Sigmoid colon (tissue), 7 donors: ENCODE results near the gene TNFRSF13B. TPM values are rescaled to one million over a fixed set of nuclear protein-coding genes. Genes with fewer than 3 reads are reported as not detected.

Experiments
- DNase-seq: peaks from one replicate; pipeline ENCODE4 v3.0.0-alpha.2; 2019
- H3K27ac ChIP-seq, 4 donors: fragments of 200-600 bp; sonication (generic); one replicate each; pipeline ENCODE4 v1.5.1; 2016 to 2019; ENCODE audit warnings: mild to moderate bottlenecking in 1 of 4
- H3K27me3 ChIP-seq, 3 donors: fragments of 200-600 bp; sonication (generic); one replicate each; pipeline ENCODE4 v1.5.1; 2019; ENCODE audit warnings: mild to moderate bottlenecking in 1 of 3
- H3K36me3 ChIP-seq, 4 donors: fragments of 200-600 bp; sonication (generic); one replicate each; pipeline ENCODE4 v1.5.1; 2016 to 2019
- H3K4me1 ChIP-seq, 4 donors: fragments of 200-600 bp; sonication (generic); one replicate each; pipeline ENCODE4 v1.5.1; 2017 to 2019
- H3K4me3 ChIP-seq, 4 donors: fragments of 200-600 bp; sonication (generic); one replicate each; pipeline ENCODE4 v1.5.1; 2017 to 2019; ENCODE audit warnings: mild to moderate bottlenecking in 2 of 4, moderate library complexity in 1 of 4
- H3K9me3 ChIP-seq, 4 donors: fragments of 200-600 bp in 3 of 4; sonication (generic) in 3 of 4; one replicate each; pipeline versions ENCODE4 v1.5.1 to v1.6.1; 2013 to 2019
- CTCF ChIP-seq, 4 experiments: fragments of 450-650 bp in 3 of 4; fragments of 200-600 bp in 1 of 4; IDR thresholded peaks; one replicate each; pipeline ENCODE4 v1.5.1; 2016 to 2019; ENCODE audit warnings: antibody characterized with exemption in 4 of 4, mild to moderate bottlenecking in 3 of 4, moderate library complexity in 2 of 4
- EP300 ChIP-seq, 4 donors: sonication (generic); formaldehyde crosslinking; IDR thresholded peaks; one replicate each; pipeline ENCODE4 v1.6.1; 2017; ENCODE audit warnings: antibody characterized with exemption in 4 of 4
- POLR2A ChIP-seq, 2 donors: fragments of 450-650 bp; IDR thresholded peaks; one replicate each; pipeline ENCODE4 v1.6.1; 2016; ENCODE audit warnings: antibody characterized with exemption in 2 of 2, mild to moderate bottlenecking in 2 of 2, moderate library complexity in 2 of 2
- POLR2AphosphoS5 ChIP-seq, 4 donors: sonication (generic); formaldehyde crosslinking; IDR thresholded peaks; one replicate each; pipeline ENCODE4 v1.6.1; 2017; ENCODE audit warnings: antibody characterized with exemption in 4 of 4
- WGBS, 2 donors: extraction: QIAGEN DNeasy Blood & Tissue Kit; methylation state at CpG; one replicate each; pipeline ENCODE4 v1.1.7; 2013; 5-methylcytosine and 5-hydroxymethylcytosine counted together
- intact Hi-C: fragments of 100-400 bp; cut with DNase I; formaldehyde crosslinking; loops from one replicate; pipeline ENCODE4 v1.15.1; 2023
- polyA plus RNA-seq, 3 donors: library from polyadenylated mRNA; stranded (reverse); fragments of 200-250 nt; gene quantifications; one replicate each; pipeline ENCODE4 v1.2.3, GENCODE V29; 2013
- total RNA-seq, 4 donors: library from RNA; depleted of rRNA; stranded (reverse); fragments of >200 nt; gene quantifications; one replicate each; pipeline ENCODE4 v1.1.0, GENCODE V29; 2016
- donor health status: healthy with polysubstance abuse.
- donor health status: Bipolar disorder and iron deficiency.
- donor health status: healthy.

Gene TNFRSF13B
- total and polyA plus RNA-seq, 7 donors: 15.2 TPM; not detected in 6

DNA sequence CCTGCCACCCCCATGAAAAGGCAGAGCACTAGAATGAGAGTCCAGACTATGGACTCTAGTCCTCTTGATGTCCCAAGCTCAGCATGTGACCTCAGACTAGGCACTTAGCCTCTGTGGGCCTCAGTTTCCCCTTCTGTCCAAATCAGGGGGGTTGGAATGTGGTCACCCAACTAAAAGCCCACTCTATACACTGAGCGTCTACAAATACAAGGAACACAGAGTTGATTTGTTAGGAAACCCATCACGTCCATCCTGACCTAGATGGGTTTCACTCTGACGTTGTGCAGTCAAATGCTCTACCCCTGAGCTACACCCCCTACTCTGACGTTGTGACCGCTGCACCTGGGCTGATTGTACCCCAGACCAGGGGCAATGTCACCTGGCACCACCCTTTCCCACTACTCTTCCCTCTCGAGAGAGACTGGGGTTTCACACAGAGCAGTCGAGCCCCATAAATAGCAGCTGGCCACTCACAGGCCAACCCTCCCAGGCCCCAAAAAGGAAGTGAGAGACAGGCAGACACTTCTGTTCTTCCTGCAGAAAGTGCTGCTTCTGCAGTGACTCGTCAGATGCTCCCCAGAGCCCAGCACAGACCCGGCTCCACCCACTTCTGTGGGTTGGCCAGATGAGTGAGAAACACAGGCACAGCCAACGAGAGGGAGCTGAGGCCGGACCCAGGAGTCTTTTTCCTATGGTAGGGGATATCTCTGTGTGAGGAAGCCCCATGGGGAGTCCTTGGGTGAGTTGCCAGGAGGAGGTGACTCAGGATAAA lies 16.1 kb upstream of the TNFRSF13B start:
- peaks cover 0 to 13% (median 9%) of the 10 kb centered on the region in 4 donors for H3K4me1 ChIP-seq
- H3K27me3 ChIP-seq: no peaks in the 10 kb centered on the region
- no peak overlapping the region for H3K4me3 ChIP-seq
- TF ChIP-seq POLR2A (IDR thresholded peaks at IDR 0.05): no peak
- TF ChIP-seq POLR2AphosphoS5 (IDR thresholded peaks at IDR 0.05): peak in 2 of 4 donors; percentile 9 to 44
- TF ChIP-seq CTCF (IDR thresholded peaks at IDR 0.05): no peak
- 32 to 65% methylated on average over 11 of the region's 11 CpGs for WGBS, 2 donors
- peak; percentile 84 for DNase-seq
- H3K9me3 ChIP-seq: no peaks in the 10 kb centered on the region
- intact Hi-C loops: no loop called here
- no peaks in the 10 kb centered on the region for H3K36me3 ChIP-seq
- peak overlapping the region in 3 of 4 donors; percentile 26 to 45 (median 30) for H3K27ac ChIP-seq

- H3K27me3 ChIP-seq: no peaks in the 10 kb centered on the region
- intact Hi-C loops: no loop called here
- WGBS, 2 donors: 87 to 90% methylated on average over 10 of the region's 10 CpGs
- H3K27ac ChIP-seq: peak overlapping the region in 2 of 4 donors; percentile 3 to 45
- H3K9me3 ChIP-seq: no peaks in the 10 kb centered on the region
- DNase-seq: peak; percentile 52
- peaks cover 0 to 13% (median 9%) of the 10 kb centered on the region in 4 donors for H3K4me1 ChIP-seq
- TF ChIP-seq POLR2AphosphoS5 (IDR thresholded peaks at IDR 0.05) (no peak), CTCF (IDR thresholded peaks at IDR 0.05) (no peak), POLR2A (IDR thresholded peaks at IDR 0.05) (no peak), EP300 (IDR thresholded peaks at IDR 0.05) (no peak)
- no peaks in the 10 kb centered on the region for H3K36me3 ChIP-seq
- no peak overlapping the region for H3K4me3 ChIP-seq
These were observed 15.3 kb upstream of the TNFRSF13B start for GRCh38 chr17:16987066-16987829.

GRCh38 chr17:16986391-16986790 lies 14.5 kb upstream of the TNFRSF13B start:
- Histone ChIP-seq H3K4me1 (peaks cover 0 to 13% (median 8%) of the 10 kb centered on the region in 4 donors), H3K9me3 (no peaks in the 10 kb centered on the region), H3K4me3 (no peak overlapping the region), H3K27me3 (no peaks in the 10 kb centered on the region), H3K27ac (no peak overlapping the region), H3K36me3 (no peaks in the 10 kb centered on the region)
- intact Hi-C loops: no loop called here
- TF ChIP-seq POLR2A (IDR thresholded peaks at IDR 0.05): no peak
- no peak for TF ChIP-seq CTCF (IDR thresholded peaks at IDR 0.05)
- TF ChIP-seq EP300 (IDR thresholded peaks at IDR 0.05): no peak
- TF ChIP-seq POLR2AphosphoS5 (IDR thresholded peaks at IDR 0.05): no peak
- WGBS, 2 donors: 77 to 88% methylated on average over 1 of the region's 1 CpG
- DNase-seq: no peak

- intact Hi-C loops: no loop called here
- H3K27ac ChIP-seq: no peak overlapping the region
- no peak overlapping the region for H3K4me3 ChIP-seq
- no peak for DNase-seq
- TF ChIP-seq CTCF (IDR thresholded peaks at IDR 0.05) (no peak), POLR2AphosphoS5 (IDR thresholded peaks at IDR 0.05) (no peak), EP300 (IDR thresholded peaks at IDR 0.05) (no peak), POLR2A (IDR thresholded peaks at IDR 0.05) (no peak)
- H3K27me3 ChIP-seq: no peaks in the 10 kb centered on the region
- 91 to 92% methylated on average over 5 of the region's 5 CpGs for WGBS, 2 donors
- H3K4me1 ChIP-seq: no peaks in the 10 kb centered on the region
- no peaks in the 10 kb centered on the region for H3K36me3 ChIP-seq
- no peaks in the 10 kb centered on the region for H3K9me3 ChIP-seq
These were observed 10.0 kb upstream of the TNFRSF13B start for GRCh38 chr17:16981928-16982327.
